ENCODE measurements around the gene MIA3. TPM values are rescaled to one million over a fixed set of nuclear protein-coding genes. Genes with fewer than 3 reads are reported as not detected.
A peak's percentile ranks its signal among the peaks of the same experiment; 100 is the strongest.
"Not testable (repeated sequence)": the region's sequence is repeated elsewhere in the genome, so short reads cannot be mapped to it uniquely, and the experiment has no call there.

MIA3 gene
- total RNA-seq, 3 donors from 2014 or later = 33.4 to 39.1 (median 35.4) TPM

DNA sequence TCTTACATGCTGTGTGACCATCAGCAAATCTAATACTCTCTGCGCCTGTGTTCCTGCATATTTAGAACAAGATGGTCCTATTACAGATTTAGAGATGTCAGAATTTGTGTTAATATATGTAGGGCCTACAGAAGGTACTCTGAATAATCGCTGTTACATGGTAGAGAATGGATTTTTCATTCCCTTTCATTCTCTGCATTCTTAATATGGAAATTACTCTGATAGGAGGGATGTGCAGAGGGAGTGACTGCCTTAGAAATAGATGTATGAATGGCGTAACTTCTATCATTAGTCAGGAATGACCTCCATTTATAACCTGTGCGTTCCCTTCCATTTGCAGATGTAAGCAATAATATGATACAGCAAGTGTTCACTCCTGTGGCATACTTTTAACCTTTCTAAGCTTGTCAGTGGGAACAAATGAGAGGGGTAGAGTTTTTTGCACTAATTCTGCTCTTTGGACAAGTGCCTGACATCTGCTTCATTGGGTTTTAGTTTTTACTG is 45.6 kb downstream of the MIA3 start:
- Mint-ChIP-seq H3K9me3 (no peaks in the 10 kb centered on the region), H3K36me3 (ENCODE audit: insufficient read depth) (peaks cover 42% of the 10 kb centered on the region), H3K4me1 (ENCODE audit: low read depth) (peaks cover 3% of the 10 kb centered on the region), H3K4me3 (no peak overlapping the region), H3K27me3 (ENCODE audit: low read depth) (no peaks in the 10 kb centered on the region)
- DNase-seq = no peak
- ATAC-seq = no peak

DNA sequence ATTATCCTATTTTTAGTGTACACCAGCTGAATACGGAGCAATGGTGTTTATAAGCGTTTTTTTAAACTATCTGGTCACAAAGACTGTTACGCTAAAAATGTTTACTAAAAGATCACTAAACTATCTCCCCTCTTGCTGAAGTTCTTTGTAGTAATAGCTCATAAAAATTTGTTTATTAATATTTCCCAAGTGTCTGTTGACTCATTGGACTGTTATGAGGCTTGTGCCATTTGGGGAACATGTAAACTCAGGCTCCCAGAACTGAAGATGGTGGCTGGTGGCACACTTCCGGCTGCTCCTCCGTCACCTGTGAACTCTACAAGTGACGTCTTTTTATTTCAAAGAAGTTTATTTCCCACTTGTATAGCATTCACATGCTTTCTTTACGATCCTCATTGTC is 48.1 kb downstream of the MIA3 start:
- Mint-ChIP-seq H3K4me3 (no peak overlapping the region), H3K36me3 (ENCODE audit: insufficient read depth) (peaks cover 34% of the 10 kb centered on the region), H3K4me1 (ENCODE audit: low read depth) (peaks cover 14% of the 10 kb centered on the region), H3K9me3 (no peaks in the 10 kb centered on the region), H3K27me3 (ENCODE audit: low read depth) (no peaks in the 10 kb centered on the region)
- ATAC-seq = no peak
- no peak for DNase-seq

DNA sequence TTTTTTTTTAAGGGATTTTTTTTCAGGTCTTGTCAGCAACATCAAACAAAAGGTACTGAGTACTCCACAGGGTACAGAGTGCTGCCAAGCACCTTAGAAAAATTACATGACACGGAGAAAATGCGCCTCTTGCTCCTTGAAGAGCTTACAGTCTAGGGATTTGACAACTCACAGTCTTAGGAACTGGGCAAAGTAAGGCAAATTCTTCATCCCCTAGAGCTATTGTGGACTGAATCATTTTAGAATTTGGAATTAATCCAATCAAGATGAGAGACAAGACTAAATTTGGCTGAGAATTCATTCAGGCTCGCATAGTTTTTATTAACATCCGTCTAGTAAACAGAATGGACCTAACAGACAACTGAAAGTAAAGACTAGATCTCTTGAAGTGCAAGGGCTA is 50.3 kb downstream of the MIA3 start:
- H3K4me3 Mint-ChIP-seq; ATAC-seq; DNase-seq; H3K27me3 Mint-ChIP-seq (ENCODE audit: low read depth); H3K9me3 Mint-ChIP-seq: not testable (repeated sequence)
- Mint-ChIP-seq H3K36me3 (ENCODE audit: insufficient read depth) (peaks cover 30% of the 10 kb centered on the region), H3K4me1 (ENCODE audit: low read depth) (peaks cover 19% of the 10 kb centered on the region)

DNA sequence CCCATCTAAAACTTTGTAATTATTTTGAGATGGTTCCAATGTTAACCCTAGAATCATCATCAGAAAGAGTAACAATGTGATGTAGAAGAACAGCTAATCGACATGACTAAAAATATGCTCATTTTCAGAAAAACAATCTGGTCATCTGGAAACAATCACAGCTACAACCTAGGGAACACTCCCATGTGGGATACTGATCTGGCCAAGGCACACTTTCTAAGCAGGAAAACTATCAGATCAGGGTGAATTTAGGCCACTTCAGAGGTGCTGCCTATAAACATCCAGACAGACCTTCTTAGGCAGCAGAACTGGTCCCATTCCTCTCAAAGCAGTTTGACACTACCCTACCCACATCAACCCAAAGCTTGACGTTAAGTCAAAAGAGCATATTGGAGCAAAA is 51.2 kb downstream of the MIA3 start:
- ATAC-seq; H3K4me3 Mint-ChIP-seq; DNase-seq; H3K9me3 Mint-ChIP-seq; H3K27me3 Mint-ChIP-seq (ENCODE audit: low read depth): not testable (repeated sequence)
- H3K4me1 Mint-ChIP-seq (ENCODE audit: low read depth) = peaks cover 19% of the 10 kb centered on the region
- H3K36me3 Mint-ChIP-seq (ENCODE audit: insufficient read depth) = peaks cover 28% of the 10 kb centered on the region

DNA sequence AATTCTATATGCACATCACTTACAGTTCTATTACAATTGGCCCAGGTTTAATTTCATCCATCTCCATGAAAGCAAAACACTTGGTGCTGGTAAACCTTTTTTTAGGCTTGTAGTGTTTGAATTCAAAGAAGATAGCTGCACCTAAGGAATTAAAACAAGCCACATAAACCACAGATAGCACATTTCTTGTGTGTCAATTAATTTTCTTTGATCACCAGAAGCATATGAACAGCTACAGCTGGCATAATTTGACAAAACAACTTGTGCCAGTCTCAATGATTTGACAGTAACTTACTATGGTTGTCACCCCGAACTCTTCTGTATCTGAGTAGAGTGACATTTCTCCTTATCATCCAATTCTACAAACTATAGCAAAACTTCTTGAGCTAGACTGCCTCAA is 52.2 kb downstream of the MIA3 start:
- peaks cover 19% of the 10 kb centered on the region for H3K4me1 Mint-ChIP-seq (ENCODE audit: low read depth)
- H3K4me3 Mint-ChIP-seq = no peak overlapping the region
- no peaks in the 10 kb centered on the region for H3K27me3 Mint-ChIP-seq (ENCODE audit: low read depth)
- no peak for ATAC-seq
- no peak for DNase-seq
- H3K9me3 Mint-ChIP-seq = no peaks in the 10 kb centered on the region
- H3K36me3 Mint-ChIP-seq (ENCODE audit: insufficient read depth) = peaks cover 31% of the 10 kb centered on the region

DNA sequence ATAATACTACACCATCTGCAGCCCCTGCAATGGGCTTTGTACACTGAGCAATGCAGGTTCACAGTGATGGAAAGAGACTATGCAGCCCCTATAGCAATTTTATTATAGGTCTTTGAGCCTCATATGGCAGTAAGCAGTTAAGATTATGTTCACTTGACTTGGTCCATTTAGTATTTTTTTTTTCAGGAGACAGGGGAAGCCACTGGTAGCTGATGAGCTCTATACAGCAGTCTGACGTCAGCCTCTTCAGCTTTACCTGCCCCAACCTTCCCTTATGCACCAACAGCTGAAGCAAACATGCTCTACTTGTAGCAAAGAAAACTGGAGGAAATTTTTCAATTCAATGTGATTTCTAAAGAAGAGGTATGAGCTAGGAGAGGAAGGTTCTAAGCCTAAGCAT is 62.2 kb downstream of the MIA3 start:
- Mint-ChIP-seq H3K9me3 (no peaks in the 10 kb centered on the region), H3K36me3 (ENCODE audit: insufficient read depth) (peaks cover 8% of the 10 kb centered on the region), H3K4me1 (ENCODE audit: low read depth) (peaks cover 3% of the 10 kb centered on the region), H3K4me3 (no peak overlapping the region), H3K27me3 (ENCODE audit: low read depth) (no peaks in the 10 kb centered on the region)
- DNase-seq (no peak), ATAC-seq (no peak)

DNA sequence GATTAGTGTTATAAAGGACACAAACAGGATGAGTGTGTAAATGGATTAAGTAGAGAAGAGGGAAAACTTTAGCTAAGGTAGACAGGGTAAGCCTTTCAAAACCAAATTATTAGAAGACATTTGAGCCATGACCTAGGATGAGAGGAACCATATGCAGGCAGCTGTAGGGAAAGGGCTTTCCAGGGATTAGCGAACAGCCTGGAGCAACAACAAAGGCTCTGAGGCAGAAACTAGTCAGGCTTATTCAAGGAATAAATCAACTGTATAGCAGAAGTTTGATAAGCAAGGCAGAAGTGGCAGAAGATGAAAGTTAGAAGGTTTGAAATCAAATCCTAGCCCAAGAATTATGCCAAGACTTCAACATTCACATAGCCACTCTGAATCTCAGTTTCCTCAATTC is 73.1 kb downstream of the MIA3 start:
- DNase-seq (no peak), ATAC-seq (no peak)
- no peak overlapping the region for H3K4me3 Mint-ChIP-seq
- peaks cover 14% of the 10 kb centered on the region for H3K36me3 Mint-ChIP-seq (ENCODE audit: insufficient read depth)
- H3K27me3 Mint-ChIP-seq (ENCODE audit: low read depth) = no peaks in the 10 kb centered on the region
- H3K9me3 Mint-ChIP-seq = no peaks in the 10 kb centered on the region
- H3K4me1 Mint-ChIP-seq (ENCODE audit: low read depth) = peaks cover 14% of the 10 kb centered on the region

DNA sequence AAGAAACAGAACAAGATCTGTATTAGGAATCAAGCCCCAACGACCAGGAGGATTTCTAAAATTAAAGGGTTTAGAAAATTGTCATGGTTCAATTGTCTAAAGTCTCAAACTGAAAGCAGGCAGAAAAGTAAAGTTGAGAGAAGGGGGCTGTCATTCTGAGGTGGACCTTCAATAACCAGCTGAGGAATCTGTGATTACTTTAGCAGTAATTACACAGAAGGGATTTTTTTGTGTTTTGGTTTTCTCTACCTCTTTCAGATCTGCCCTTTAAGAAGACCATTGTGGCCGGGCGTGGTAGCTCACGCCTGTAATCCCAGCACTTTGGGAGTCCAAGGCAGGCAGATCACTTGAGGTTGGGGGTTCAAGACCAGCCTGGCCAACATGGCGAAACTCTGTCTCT is 77.0 kb downstream of the MIA3 start:
- ATAC-seq = no peak
- Mint-ChIP-seq H3K36me3 (ENCODE audit: insufficient read depth) (peaks cover 12% of the 10 kb centered on the region), H3K4me3 (no peak overlapping the region)

DNA sequence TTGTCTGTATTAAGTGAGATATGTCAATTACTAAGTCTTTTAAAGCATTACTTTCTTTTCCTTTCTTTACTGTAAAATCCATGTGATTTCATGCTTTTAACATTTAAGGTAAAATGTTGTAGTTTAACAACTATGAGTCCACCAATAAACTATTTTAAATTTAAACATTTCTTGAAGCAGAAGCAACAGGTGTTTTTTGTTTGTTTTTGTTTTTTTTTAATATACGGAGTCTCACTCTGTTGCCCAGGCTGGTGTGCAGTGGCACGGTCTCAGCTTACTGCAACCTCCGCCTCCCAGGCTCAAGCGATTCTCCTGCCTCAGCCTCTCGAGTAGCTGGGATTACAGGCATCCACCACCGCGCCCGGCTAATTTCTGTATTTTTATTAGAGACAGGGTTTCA is 78.8 kb downstream of the MIA3 start:
- DNase-seq (no peak), ATAC-seq (no peak)
- no peaks in the 10 kb centered on the region for H3K9me3 Mint-ChIP-seq
- H3K4me3 Mint-ChIP-seq = no peak overlapping the region
- no peaks in the 10 kb centered on the region for H3K27me3 Mint-ChIP-seq (ENCODE audit: low read depth)
- H3K4me1 Mint-ChIP-seq (ENCODE audit: low read depth) = peaks cover 19% of the 10 kb centered on the region
- H3K36me3 Mint-ChIP-seq (ENCODE audit: insufficient read depth) = peaks cover 12% of the 10 kb centered on the region

More for the DNA sequence above, 77.0 kb downstream of the MIA3 start:
- Mint-ChIP-seq H3K9me3 (no peaks in the 10 kb centered on the region), H3K27me3 (ENCODE audit: low read depth) (no peaks in the 10 kb centered on the region), H3K4me1 (ENCODE audit: low read depth) (peaks cover 19% of the 10 kb centered on the region)
- no peak for DNase-seq

DNA sequence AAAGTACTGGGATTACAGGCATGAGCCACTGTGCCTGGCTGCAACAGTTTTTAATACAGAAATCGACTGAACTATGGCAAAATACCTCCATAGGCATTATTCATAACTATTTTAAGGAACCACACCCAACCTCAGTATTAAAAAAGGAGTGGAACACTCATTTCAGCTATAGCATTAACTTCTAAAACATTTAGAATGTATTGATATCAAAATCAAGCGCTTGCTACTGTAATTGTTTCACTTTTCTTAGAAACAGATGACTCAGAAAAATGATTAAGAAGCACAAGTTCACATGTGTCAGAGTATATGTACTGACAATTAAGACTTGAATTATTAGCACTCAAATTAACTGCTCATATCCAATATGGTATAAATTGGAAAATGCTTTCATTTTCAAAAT is 79.3 kb downstream of the MIA3 start:
- DNase-seq (no peak), ATAC-seq (peak; percentile 65)
- Mint-ChIP-seq H3K9me3 (no peaks in the 10 kb centered on the region), H3K27me3 (ENCODE audit: low read depth) (no peaks in the 10 kb centered on the region), H3K4me3 (no peak overlapping the region), H3K36me3 (ENCODE audit: insufficient read depth) (peaks cover 12% of the 10 kb centered on the region), H3K4me1 (ENCODE audit: low read depth) (peaks cover 19% of the 10 kb centered on the region)

DNA sequence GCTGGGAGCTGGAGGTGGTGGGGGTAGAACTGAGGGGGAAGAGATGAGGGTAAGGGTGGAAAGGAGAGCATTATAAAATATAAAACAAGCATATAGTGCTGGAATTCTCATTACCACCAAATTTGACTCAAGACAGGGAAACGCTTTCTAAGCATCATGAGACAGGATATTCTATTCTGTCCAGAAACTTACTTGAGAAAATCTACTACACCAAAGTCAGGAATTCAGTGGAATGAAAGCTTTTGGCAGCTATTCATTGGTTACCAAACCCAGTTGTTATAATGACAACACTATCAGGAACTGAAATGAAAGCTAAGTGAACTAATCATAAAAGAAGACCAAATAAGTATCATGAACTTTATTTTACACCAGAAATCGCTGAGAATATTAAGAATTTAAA is 79.9 kb downstream of the MIA3 start:
- no peak for DNase-seq
- H3K27me3 Mint-ChIP-seq (ENCODE audit: low read depth) = no peaks in the 10 kb centered on the region
- H3K36me3 Mint-ChIP-seq (ENCODE audit: insufficient read depth) = peaks cover 15% of the 10 kb centered on the region
- H3K4me3 Mint-ChIP-seq = no peak overlapping the region
- H3K9me3 Mint-ChIP-seq = no peaks in the 10 kb centered on the region
- no peak for ATAC-seq
- H3K4me1 Mint-ChIP-seq (ENCODE audit: low read depth) = peaks cover 16% of the 10 kb centered on the region

DNA sequence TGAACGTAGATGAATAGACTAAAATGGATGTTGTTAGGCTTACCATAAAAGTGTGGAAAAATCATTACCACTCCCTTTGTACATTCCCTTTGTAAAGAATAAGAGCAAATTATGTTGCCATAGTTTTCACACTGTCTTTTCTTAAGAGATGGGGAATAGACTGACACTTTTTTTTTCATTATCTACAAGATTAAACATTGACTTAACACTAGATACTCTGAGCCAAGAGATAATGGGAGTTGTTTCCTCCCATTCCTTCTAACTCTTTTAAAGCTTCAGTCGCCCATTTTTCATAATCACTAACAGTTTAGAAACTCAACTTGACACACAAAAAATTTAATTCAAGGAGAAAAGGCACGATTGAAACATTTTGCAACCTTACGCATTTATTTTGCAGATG is 84.3 kb downstream of the MIA3 start:
- H3K9me3 Mint-ChIP-seq = no peaks in the 10 kb centered on the region
- no peak overlapping the region for H3K4me3 Mint-ChIP-seq
- H3K4me1 Mint-ChIP-seq (ENCODE audit: low read depth) = peaks cover 34% of the 10 kb centered on the region
- no peak for ATAC-seq
- no peak for DNase-seq
- H3K36me3 Mint-ChIP-seq (ENCODE audit: insufficient read depth) = peaks cover 27% of the 10 kb centered on the region
- no peaks in the 10 kb centered on the region for H3K27me3 Mint-ChIP-seq (ENCODE audit: low read depth)

DNA sequence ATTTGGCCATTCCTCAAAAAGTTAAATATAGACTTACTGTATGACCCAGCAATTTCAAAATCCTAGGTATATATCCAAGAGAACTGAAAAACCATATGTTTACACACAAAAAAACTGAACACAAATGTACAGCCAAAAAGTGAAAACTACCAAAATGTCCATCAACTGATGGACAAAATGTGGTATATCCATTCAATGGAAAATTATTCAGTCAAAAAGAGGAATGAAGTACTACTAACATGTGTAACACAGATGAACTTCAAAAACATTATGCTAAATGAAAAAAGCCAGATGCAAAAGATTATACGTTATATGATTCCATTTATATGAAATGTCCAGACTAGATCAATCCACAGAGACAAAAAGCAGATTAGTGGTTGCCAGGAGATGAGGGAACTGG is 86.4 kb downstream of the MIA3 start:
- H3K36me3 Mint-ChIP-seq (ENCODE audit: insufficient read depth) = peaks cover 26% of the 10 kb centered on the region

DNA sequence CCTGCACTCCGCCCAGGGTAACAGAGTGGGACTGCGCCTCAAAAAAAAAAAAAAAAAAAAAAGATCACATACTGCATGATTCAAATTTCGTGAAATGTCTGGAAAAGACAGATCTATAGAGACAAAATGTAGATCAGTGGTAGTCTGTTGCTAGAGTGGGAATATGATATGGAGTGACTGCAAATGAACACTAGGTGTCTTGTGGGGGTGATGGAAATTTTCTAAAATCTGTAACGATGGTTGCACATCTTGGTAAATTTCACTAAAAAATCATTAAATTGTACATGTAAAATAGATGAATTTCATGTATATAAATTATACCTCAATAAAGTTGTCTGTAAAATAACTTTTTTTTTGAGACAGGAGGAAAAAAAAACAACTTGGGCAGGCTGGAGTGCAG is 88.9 kb downstream of the MIA3 start:
- Mint-ChIP-seq H3K9me3 (no peaks in the 10 kb centered on the region), H3K36me3 (ENCODE audit: insufficient read depth) (peaks cover 23% of the 10 kb centered on the region), H3K4me3 (no peak overlapping the region), H3K27me3 (ENCODE audit: low read depth) (no peaks in the 10 kb centered on the region), H3K4me1 (ENCODE audit: low read depth) (peaks cover 66% of the 10 kb centered on the region)
- no peak for DNase-seq
- ATAC-seq = no peak

More for the DNA sequence above, 86.4 kb downstream of the MIA3 start:
- H3K4me3 Mint-ChIP-seq = no peak overlapping the region
- no peak for DNase-seq
- peaks cover 47% of the 10 kb centered on the region for H3K4me1 Mint-ChIP-seq (ENCODE audit: low read depth)
- no peaks in the 10 kb centered on the region for H3K9me3 Mint-ChIP-seq
- ATAC-seq = no peak
- H3K27me3 Mint-ChIP-seq (ENCODE audit: low read depth) = no peaks in the 10 kb centered on the region

DNA sequence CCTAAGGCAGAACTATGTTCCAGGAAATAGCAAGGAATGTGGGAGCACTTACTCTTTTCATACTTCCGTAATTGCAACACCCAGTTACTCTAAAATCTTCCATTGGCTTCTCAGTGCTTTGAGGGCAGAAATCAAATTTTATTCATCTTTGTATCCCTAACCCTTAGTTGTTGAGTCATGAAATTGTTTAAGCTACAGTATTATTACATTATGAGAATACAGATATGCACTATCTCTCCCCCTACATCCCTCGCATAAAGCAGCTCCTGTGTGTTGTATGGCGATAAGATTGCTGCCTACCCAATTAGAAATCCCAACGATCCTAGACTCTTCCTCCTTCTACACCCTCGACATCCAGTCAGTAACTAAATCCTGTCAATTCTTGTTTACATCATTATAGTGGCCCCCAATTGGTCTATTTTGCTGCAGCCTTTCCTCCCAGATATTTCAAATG is 91.8 kb downstream of the MIA3 start:
- DNase-seq = no peak
- peaks cover 64% of the 10 kb centered on the region for H3K4me1 Mint-ChIP-seq (ENCODE audit: low read depth)

More for the DNA sequence above, 91.8 kb downstream of the MIA3 start:
- peak overlapping the region; percentile 100 for H3K4me3 Mint-ChIP-seq
- no peak for ATAC-seq
- H3K36me3 Mint-ChIP-seq (ENCODE audit: insufficient read depth) = peaks cover 9% of the 10 kb centered on the region
- H3K9me3 Mint-ChIP-seq = no peaks in the 10 kb centered on the region
- H3K27me3 Mint-ChIP-seq (ENCODE audit: low read depth) = no peaks in the 10 kb centered on the region
